Neural crest cell (in vitro differentiated cells): Measurements from ENCODE around the gene CCDC198. TPM values are rescaled to one million over a fixed set of nuclear protein-coding genes. Genes with fewer than 3 reads are reported as not detected.

Source experiments
- DNase-seq: peaks from one replicate; pipeline ENCODE4 v3.0.0; 2021; ENCODE audit warnings: low read depth, mixed read lengths, low spot score
- H3K27ac Mint-ChIP-seq: one replicate; pipeline ENCODE4 v1.8.0; 2021; ENCODE audit warnings: mild to moderate bottlenecking, mixed read lengths; ENCODE audit not compliant: unreplicated experiment
- H3K27me3 Mint-ChIP-seq: 2 replicates; pipeline ENCODE4 v1.8.0; 2021; ENCODE audit warnings: low read depth, mild to moderate bottlenecking, mixed read lengths
- H3K36me3 Mint-ChIP-seq: 2 replicates; pipeline ENCODE4 v1.8.0; 2021; ENCODE audit warnings: low read depth, mild to moderate bottlenecking, mixed read lengths
- H3K4me1 Mint-ChIP-seq: 2 replicates; pipeline ENCODE4 v1.8.0; 2021; ENCODE audit warnings: mixed read lengths
- H3K4me3 Mint-ChIP-seq: one replicate; pipeline ENCODE4 v1.8.0; 2021; ENCODE audit warnings: mild to moderate bottlenecking, mixed read lengths
- H3K9me3 Mint-ChIP-seq: 2 replicates; pipeline ENCODE4 v1.8.0; 2021; ENCODE audit warnings: mixed read lengths
- total RNA-seq: library from RNA; stranded (reverse); gene quantifications from 2 replicates; pipeline ENCODE4 v1.2.1, GENCODE V29; 2021
- TF ChIP-seq, protein P1 (sequence below): fragments of 200-600 bp; sonication (generic); conservative IDR thresholded peaks from 2 replicates; pipeline ENCODE4 v1.5.0; 2021; ENCODE audit warnings: antibody characterized with exemption, mild to moderate bottlenecking

The CCDC198 gene
- total RNA-seq, 1 donor from 2014 or later, result not detected

DNA sequence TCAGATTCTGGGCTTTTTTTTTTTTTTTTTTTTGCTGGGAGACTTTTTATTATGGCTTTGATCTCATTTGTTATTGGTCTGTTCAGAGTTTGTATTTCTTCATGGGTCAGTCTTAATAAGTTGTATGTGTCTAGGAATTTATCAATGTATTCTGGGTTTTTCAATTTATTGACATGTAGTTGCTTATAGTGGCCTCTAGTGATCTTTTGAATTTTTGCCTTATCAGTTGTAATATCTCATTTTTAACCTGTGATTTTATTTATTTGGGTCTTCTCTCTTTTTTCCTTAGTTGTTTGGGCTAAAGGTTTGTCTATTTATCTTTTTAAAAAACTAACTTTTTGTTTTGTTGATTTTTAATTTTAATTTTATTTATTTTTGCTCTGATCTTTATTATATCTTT is 57.7 kb downstream of the CCDC198 start:
- Mint-ChIP-seq H3K4me1 (no peaks in the 10 kb centered on the region), H3K36me3 (peaks cover 3% of the 10 kb centered on the region), H3K27me3 (peaks cover 3% of the 10 kb centered on the region), H3K9me3 (peaks cover 16% of the 10 kb centered on the region), H3K4me3 (no peak overlapping the region), H3K27ac (no peak overlapping the region)
- TF ChIP-seq, protein P1, sequence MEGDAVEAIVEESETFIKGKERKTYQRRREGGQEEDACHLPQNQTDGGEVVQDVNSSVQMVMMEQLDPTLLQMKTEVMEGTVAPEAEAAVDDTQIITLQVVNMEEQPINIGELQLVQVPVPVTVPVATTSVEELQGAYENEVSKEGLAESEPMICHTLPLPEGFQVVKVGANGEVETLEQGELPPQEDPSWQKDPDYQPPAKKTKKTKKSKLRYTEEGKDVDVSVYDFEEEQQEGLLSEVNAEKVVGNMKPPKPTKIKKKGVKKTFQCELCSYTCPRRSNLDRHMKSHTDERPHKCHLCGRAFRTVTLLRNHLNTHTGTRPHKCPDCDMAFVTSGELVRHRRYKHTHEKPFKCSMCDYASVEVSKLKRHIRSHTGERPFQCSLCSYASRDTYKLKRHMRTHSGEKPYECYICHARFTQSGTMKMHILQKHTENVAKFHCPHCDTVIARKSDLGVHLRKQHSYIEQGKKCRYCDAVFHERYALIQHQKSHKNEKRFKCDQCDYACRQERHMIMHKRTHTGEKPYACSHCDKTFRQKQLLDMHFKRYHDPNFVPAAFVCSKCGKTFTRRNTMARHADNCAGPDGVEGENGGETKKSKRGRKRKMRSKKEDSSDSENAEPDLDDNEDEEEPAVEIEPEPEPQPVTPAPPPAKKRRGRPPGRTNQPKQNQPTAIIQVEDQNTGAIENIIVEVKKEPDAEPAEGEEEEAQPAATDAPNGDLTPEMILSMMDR, result peak; percentile 44
- no peak for DNase-seq

DNA sequence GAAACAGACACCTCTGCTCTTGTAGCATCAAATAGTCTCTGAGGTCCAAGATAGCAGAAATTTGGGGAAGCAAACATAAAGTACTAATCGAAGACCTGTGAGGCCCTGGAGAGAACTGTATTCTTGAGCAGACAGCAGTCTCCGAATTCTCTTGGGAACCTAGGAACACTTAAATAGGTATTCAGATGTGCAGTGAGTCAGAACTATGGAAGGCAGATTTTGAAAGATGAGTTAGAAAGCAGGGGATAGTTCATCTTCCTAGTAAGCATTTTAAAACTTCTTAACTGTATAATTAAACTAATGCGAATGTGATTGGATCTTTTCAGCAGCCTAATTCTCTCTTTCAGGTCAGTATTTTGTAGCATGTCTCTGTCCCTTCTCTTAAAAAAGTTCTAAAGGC is 72.7 kb downstream of the CCDC198 start:
- Mint-ChIP-seq H3K4me3 (no peak overlapping the region), H3K36me3 (no peaks in the 10 kb centered on the region)

DNA sequence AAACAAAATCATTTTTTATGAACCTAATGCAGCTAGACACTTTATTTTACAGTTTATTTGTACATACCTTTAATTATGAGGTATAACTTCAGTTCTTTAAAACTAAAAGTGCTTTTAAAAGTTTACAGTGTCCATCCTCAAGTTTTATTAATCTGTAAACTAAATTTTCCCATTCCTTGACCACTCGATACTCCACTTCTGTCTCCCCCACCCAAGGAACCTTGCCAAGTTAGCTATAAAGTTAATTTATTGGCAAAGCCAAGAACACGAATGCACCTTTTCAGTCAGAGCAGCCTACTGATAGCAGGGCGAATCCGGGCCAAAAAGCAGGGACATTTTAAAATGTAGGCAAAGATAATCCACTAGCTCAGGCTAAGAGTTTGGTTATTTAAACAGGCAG is 73.6 kb downstream of the CCDC198 start:
- Mint-ChIP-seq H3K9me3 (no peaks in the 10 kb centered on the region), H3K27ac (no peak overlapping the region), H3K27me3 (no peaks in the 10 kb centered on the region), H3K4me1 (no peaks in the 10 kb centered on the region), H3K36me3 (no peaks in the 10 kb centered on the region), H3K4me3 (no peak overlapping the region)
- no peak for DNase-seq
- TF ChIP-seq, protein P1, result no peak

More for the DNA sequence above, 72.7 kb downstream of the CCDC198 start:
- TF ChIP-seq, protein P1, result no peak
- no peak for DNase-seq
- Mint-ChIP-seq H3K27ac (no peak overlapping the region), H3K27me3 (no peaks in the 10 kb centered on the region), H3K9me3 (no peaks in the 10 kb centered on the region), H3K4me1 (no peaks in the 10 kb centered on the region)

Other genes with a start within 250 kb of the CCDC198 start
- 98.4 and 110 TPM in 2 replicates for gene EXOC5, start 225.0 kb downstream of the CCDC198 start, total RNA-seq
- gene AP5M1, start 224.9 kb downstream of the CCDC198 start, total RNA-seq, result 37.5 and 42.0 TPM in 2 replicates
- 15.7 and 17.0 TPM in 2 replicates for gene NAA30, start 103.3 kb downstream of the CCDC198 start, total RNA-seq